Thymus (tissue), 11 donors: ENCODE results near the gene KCNQ1. TPM values are rescaled to one million over a fixed set of nuclear protein-coding genes. Genes with fewer than 3 reads are reported as not detected.

Experiments
- DNase-seq, 9 donors: peaks; one replicate each; pipeline ENCODE4 v3.0.0-alpha.2; 2013; ENCODE audit warnings: low spot score in 9 of 9, low read depth in 6 of 9, missing footprints in 1 of 9
- H3K27ac ChIP-seq, 2 donors: one replicate each; pipeline ENCODE4 v1.5.1; 2013; ENCODE audit warnings: control low read depth in 1 of 2, low read depth in 1 of 2, low read length in 1 of 2, mild to moderate bottlenecking in 1 of 2, moderate library complexity in 1 of 2
- H3K27me3 ChIP-seq, 2 donors: one replicate each; pipeline ENCODE4 v1.5.1; 2013; ENCODE audit warnings: low read length in 1 of 2; ENCODE audit not compliant: control insufficient read depth in 2 of 2, insufficient read depth in 1 of 2
- H3K36me3 ChIP-seq, 2 donors: one replicate each; pipeline ENCODE4 v1.5.1; 2013; ENCODE audit warnings: low read length in 1 of 2, mild to moderate bottlenecking in 1 of 2, moderate library complexity in 1 of 2; ENCODE audit not compliant: control insufficient read depth in 2 of 2, insufficient read depth in 2 of 2
- H3K4me1 ChIP-seq, 2 donors: one replicate each; pipeline ENCODE4 v1.5.1; 2013; ENCODE audit warnings: low read length in 2 of 2; ENCODE audit not compliant: control insufficient read depth in 2 of 2, insufficient read depth in 2 of 2
- H3K4me3 ChIP-seq, 2 donors: one replicate each; pipeline ENCODE4 v1.5.1; 2013; ENCODE audit warnings: low read length in 2 of 2, control low read depth in 1 of 2, mild to moderate bottlenecking in 1 of 2
- H3K9me3 ChIP-seq, 2 donors: one replicate each; pipeline ENCODE4 v1.5.1; 2013; ENCODE audit warnings: low read length in 1 of 2, mild to moderate bottlenecking in 1 of 2; ENCODE audit not compliant: control insufficient read depth in 2 of 2, insufficient read depth in 1 of 2
- WGBS: extraction: QIAGEN DNeasy Blood & Tissue Kit; methylation state at CpG from one replicate; pipeline ENCODE4 v1.1.7; 2013; 5-methylcytosine and 5-hydroxymethylcytosine counted together
- polyA plus RNA-seq: library from polyadenylated mRNA; stranded (reverse); fragments of 200-250 nt; gene quantifications from one replicate; pipeline ENCODE4 v1.2.3, GENCODE V29; 2013
- total RNA-seq: library from RNA; stranded (reverse); fragments of 120-200 nt; gene quantifications from one replicate; pipeline ENCODE4 v1.2.4, GENCODE V29; 2013
- donor health status: healthy.

Gene KCNQ1
- total and polyA plus RNA-seq, 2 donors, result 0.94 to 3.7 TPM

DNA sequence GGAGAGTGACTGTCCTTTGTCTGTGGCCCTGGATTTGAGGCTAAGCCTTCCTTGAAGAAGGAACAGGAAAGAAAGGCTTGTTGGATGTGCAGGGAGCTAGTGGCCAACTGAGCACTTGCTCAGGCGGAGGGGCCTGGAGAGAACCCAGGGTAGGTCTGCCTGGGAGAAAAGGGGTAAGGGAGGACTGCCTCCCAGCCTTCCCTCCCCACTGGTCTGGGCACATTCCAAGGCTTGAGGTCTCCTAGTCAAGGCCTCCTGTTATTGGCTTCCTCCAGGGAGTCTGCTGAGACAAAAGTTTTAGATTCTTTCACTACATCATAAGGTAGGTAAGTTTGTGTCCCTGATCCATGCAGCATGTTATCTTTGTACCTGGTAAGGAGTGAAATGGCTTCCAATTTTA, 239.8 kb downstream of the KCNQ1 start:
- Histone ChIP-seq H3K27me3 (no peaks in the 10 kb centered on the region), H3K4me3 (no peak overlapping the region), H3K9me3 (no peaks in the 10 kb centered on the region), H3K36me3 (no peaks in the 10 kb centered on the region), H3K27ac (no peak overlapping the region), H3K4me1 (peaks cover 0 to 11% of the 10 kb centered on the region in 2 donors)
- no peak for DNase-seq
- 97% methylated on average over 1 of the region's 1 CpG for WGBS

DNA sequence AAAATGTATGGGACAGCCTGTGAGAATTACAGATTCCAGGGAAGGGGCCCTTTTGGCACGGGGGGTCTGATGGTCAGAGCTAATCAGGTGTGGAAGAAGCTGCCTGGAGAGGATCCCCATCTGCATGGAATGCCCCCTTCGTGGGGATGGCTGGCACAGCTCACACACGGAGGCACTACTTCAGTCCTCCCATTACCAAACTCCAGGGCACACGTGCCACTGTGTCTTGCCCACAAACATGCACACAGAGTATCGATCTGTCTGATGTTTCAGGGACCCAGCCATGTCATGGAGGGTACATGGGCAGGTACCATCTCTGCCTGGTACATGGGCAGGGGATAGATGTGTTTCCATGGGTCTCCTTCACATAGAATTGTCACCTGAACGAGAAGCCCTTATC, 240.2 kb downstream of the KCNQ1 start:
- WGBS, result 96% methylated on average over 6 of the region's 6 CpGs
- no peak for DNase-seq

DNA sequence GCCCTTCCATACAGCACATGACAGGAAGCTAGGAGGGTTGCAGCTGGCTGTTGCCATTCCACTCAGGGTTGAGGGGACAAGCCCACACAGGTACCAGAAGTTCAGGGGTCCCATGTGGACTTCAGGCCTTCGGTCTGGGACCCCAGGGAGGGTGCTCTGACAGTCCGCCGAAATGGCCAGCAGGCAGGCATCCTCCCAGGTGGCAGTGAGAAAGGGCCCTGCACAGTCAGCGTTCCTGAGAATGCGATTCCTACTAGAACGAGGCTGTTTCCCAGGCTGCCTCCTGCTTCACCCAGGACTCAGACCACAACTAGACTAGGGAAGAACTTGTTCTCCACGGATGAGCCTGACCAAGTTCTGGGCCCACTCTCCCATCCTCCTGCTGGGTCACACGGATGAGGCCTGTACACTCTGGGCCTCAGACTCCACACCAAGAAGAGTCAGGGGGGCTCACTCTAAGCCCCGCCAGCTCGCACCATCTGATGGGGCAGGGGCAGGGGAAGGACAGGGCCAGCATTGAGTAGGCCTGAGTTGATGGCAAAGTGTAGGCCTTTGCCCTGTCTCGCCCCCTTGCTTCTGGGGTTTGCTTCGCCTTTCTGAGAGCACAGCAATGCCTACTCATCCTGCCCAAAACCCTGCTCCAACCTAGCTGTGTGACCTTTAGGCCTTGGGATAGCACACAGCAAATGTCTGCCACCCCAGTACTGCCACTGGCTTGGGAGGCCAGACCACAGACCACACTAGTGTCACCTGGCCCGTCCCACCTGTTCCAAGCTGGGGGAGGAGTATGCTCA, 241.0 kb downstream of the KCNQ1 start:
- no peak overlapping the region for H3K27ac ChIP-seq
- H3K27me3 ChIP-seq, result no peaks in the 10 kb centered on the region
- no peak overlapping the region for H3K4me3 ChIP-seq
- DNase-seq, result no peak
- H3K36me3 ChIP-seq, result no peaks in the 10 kb centered on the region
- WGBS, result 97% methylated on average over 13 of the region's 13 CpGs
- no peaks in the 10 kb centered on the region for H3K9me3 ChIP-seq
- peaks cover 0 to 11% of the 10 kb centered on the region in 2 donors for H3K4me1 ChIP-seq

More for the DNA sequence above, 240.2 kb downstream of the KCNQ1 start:
- Histone ChIP-seq H3K27me3 (no peaks in the 10 kb centered on the region), H3K27ac (no peak overlapping the region), H3K4me3 (no peak overlapping the region), H3K4me1 (peaks cover 0 to 11% of the 10 kb centered on the region in 2 donors), H3K9me3 (no peaks in the 10 kb centered on the region), H3K36me3 (no peaks in the 10 kb centered on the region)

DNA sequence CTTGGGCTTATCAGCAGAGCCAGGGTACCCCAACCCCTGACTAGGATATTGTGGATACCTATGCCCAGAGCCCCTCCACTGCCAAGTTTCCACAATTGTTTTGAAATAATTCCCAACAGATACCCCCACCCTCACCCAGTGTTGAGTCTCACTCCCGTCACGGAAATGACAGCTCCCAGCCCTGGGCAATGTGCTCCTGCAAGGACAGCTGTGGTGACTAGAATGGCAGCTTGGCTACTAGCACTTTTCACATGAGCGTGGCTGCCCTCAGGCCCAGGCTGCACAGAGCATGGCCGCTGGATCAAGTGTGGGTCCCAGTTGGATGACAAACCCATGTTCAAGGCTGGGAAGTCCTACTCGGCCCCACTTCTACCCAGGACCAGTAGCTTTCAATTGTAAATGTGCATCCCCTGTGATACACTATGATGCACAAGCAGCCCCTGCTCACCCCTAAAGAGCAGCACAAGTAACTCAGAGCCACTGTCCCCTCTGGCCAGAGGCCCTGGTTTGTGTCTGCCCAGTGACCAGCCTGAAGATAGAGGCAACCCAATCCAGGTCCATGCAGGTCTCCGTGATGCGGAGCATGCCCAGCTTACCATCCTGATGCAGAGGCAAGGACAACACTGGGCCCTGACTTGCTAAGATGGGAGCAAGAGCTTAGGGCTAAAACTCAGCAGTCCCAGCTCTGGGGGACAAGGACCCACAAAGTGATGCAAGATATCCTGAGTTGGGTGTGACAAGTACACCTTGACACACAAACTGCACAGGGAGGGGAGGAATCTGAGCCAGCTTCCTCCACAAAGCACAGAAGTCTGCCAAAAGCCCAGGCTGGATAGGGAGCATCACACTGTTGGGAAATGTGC, 241.8 kb downstream of the KCNQ1 start:
- DNase-seq, result no peak
- peaks cover 0 to 9% of the 10 kb centered on the region in 2 donors for H3K4me1 ChIP-seq

DNA sequence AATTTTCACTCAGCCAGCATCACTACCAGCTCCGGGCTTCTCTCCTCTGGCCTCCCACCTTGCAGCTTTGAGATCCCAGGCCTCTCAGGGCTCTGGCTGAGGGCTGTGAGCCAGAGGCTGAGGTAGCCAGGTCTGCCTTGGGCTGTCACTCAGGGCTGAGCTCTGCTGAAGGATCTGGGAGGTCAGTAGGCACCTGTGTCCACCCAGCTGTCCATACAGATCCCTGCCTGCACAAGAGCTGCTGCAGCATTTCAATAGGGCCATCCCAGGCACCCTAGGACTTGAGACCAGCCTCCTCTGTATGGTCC, 242.4 kb downstream of the KCNQ1 start:
- Histone ChIP-seq H3K27me3 (no peaks in the 10 kb centered on the region), H3K4me3 (no peak overlapping the region), H3K9me3 (no peaks in the 10 kb centered on the region), H3K4me1 (peaks cover 0 to 8% of the 10 kb centered on the region in 2 donors), H3K27ac (no peak overlapping the region), H3K36me3 (no peaks in the 10 kb centered on the region)
- WGBS, result 85% methylated on average over 1 of the region's 1 CpG
- DNase-seq, result no peak

More for the DNA sequence above, 241.8 kb downstream of the KCNQ1 start:
- Histone ChIP-seq H3K9me3 (no peaks in the 10 kb centered on the region), H3K4me3 (no peak overlapping the region), H3K27me3 (no peaks in the 10 kb centered on the region), H3K27ac (no peak overlapping the region), H3K36me3 (no peaks in the 10 kb centered on the region)
- 98% methylated on average over 7 of the region's 7 CpGs for WGBS

DNA sequence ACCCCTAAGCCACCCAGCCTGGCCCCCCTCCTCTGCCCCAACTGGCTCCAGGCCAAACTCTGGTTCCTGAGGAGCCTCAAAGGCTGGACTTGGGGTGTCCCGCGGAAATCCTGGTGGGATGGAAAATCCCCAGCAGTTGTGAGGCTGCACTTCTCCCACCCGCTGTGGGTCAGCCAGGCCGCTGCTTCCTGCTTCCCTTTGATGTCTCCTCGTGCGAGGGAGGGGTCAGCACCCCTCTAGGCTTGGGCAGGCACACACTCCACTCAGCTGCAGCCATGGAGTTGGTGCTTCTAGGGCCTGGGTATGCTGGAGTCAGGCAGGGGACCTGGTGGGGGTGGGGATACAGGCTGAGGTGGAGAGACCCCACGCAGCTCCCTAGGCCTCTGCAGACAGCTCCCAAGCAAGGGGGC, 243.0 kb downstream of the KCNQ1 start:
- Histone ChIP-seq H3K36me3 (no peaks in the 10 kb centered on the region), H3K9me3 (no peaks in the 10 kb centered on the region), H3K27me3 (no peaks in the 10 kb centered on the region), H3K4me1 (peaks cover 0 to 8% of the 10 kb centered on the region in 2 donors), H3K27ac (no peak overlapping the region), H3K4me3 (no peak overlapping the region)
- DNase-seq, result no peak
- 84% methylated on average over 7 of the region's 7 CpGs for WGBS

DNA sequence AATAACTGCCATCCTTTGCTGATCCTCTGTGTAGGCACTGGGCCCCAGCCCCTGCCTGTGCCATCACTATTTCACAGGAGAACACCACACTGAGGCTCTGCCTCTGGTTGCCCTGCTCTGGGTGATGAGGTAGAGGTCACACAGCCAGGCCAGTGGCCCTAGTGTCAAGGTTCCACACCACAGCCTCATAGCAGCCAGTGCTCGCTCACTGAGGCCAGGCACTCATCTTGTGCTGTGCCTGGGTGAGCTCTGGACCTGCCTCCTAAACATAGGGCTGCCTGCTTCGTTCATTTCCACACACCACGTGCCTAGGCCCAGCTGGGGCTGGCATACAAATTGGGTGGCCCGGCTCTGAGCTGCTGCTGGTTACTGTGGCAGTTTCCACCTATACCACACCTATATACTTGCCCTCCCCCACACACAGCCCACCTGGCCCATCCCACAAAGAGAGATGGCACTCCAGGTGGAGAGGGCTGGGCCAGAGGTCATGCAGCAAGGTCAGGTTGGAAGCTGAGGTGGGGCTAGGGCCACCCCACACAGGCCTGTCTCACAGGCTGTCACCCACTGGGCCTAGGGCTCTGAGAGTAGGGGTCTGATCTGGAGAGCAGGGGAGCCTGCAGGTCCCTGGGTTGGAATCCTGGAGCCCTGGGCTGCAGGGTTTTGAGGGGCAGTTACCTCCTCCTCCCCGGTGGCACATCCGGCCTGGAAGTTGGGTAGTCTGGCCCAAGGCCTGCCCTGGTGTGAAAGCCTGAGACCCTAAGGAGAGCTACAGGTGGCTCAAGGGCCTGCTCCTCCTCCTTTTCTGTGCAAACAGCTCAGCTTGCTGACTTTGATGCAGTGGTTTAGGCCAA, 243.8 kb downstream of the KCNQ1 start:
- Histone ChIP-seq H3K36me3 (no peaks in the 10 kb centered on the region), H3K4me1 (peaks cover 0 to 8% of the 10 kb centered on the region in 2 donors), H3K4me3 (no peak overlapping the region), H3K9me3 (no peaks in the 10 kb centered on the region), H3K27ac (no peak overlapping the region), H3K27me3 (no peaks in the 10 kb centered on the region)
- no peak for DNase-seq
- 97% methylated on average over 6 of the region's 6 CpGs for WGBS

DNA sequence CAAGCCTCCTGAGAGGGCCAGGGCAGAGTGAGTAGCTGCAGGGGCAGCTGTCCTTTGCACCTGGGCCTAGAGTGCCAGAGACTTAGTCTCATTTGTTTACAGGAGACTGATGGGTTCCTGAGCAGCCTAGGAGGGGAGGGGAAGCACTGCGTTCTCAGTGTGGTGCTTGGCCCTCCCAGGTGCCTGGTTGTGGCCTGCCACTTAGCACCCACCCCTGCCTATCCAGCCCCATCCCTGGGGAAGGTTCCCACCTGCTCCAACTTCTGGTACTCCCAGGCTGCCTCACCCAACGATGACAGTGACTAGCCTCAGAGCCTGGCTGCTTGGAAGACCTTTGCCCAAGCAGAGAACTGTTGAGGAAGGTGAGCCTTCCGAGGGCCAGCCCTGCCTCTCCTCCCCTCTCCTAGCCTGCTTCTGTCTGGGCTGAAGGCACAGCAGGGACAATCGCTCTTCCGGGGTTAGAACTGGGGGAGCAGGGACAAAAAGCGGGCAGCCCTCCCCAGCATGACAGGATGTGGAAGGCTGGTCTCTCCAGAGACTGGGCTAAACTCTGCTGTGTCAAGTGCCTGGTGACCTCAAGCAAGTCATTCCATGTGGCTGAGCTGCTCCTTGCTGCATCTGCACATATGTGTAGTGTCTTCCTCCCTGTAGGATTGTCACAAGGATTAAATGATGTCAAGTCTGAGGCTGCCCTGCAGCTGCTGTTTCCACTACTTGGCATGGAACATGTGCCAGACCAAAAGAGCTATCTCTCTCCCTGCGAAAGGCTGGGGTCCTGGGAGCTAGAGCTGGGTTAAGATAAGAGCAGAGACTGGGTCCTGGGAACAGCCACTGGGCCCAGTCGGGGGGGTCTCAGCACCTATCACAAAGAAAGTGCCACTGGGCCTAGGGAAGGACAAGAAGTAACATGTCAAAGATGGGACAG, 245.1 kb downstream of the KCNQ1 start:
- Histone ChIP-seq H3K9me3 (no peaks in the 10 kb centered on the region), H3K27me3 (no peaks in the 10 kb centered on the region), H3K36me3 (no peaks in the 10 kb centered on the region), H3K27ac (no peak overlapping the region), H3K4me1 (peaks cover 0 to 13% of the 10 kb centered on the region in 2 donors), H3K4me3 (no peak overlapping the region)
- 93% methylated on average over 8 of the region's 8 CpGs for WGBS
- DNase-seq, result no peak
